GM19023 (cell line): ENCODE results near the gene TCP1.
"Not testable (repeated sequence)": the region's sequence is repeated elsewhere in the genome, so short reads cannot be mapped to it uniquely, and the experiment has no call there.

Source experiments
- ATAC-seq: cut with Tn5 transposase; IDR thresholded peaks from one replicate; pipeline ENCODE4 v1.9.1; 2021; ENCODE audit warnings: mild to moderate bottlenecking, moderate library complexity; ENCODE audit not compliant: unreplicated experiment

Gene TCP1

GRCh38 chr6:159745081-159745480, 44.3 kb downstream of the TCP1 start:
- no peak for ATAC-seq

DNA sequence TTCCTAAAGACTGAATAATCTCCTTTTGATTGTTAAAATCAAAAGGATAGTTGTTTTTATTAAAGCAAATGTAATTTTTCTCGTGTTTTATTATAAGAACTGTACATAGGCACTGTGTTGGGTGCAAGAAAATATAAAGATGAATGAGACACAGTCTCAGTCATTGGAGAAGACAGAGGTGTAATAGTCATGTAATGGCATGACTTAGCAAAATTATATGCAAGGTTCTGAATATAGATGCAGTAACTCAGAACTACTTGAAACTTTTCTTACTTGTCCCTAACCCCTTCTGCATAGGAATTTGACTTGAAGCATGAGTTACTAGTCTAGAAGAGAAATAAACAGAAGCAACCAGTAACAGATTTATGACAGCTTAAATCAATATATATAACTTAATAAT, 47.2 kb downstream of the TCP1 start:
- no peak for ATAC-seq

GRCh38 chr6:159739341-159739740, 50.1 kb downstream of the TCP1 start:
- no peak for ATAC-seq

DNA sequence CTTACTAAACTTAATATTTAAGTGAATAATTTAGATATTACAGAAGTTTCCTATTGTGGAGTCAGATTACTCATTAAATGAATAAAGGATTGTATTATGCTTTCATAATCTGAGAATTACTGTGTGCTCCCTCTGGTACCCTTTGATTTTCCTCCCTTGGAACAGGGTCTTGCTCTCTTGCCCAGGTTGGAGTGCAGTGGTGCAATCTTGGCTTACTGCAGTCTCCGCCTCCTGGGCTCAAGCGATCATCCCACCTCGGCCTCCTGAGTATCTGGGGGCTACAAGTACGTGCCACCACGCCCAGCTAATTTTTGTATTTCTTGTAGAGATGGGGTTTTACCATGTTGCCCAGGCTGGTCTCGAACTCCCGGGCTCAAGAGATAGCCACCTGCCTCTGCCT, 52.5 kb downstream of the TCP1 start:
- ATAC-seq: no peak

DNA sequence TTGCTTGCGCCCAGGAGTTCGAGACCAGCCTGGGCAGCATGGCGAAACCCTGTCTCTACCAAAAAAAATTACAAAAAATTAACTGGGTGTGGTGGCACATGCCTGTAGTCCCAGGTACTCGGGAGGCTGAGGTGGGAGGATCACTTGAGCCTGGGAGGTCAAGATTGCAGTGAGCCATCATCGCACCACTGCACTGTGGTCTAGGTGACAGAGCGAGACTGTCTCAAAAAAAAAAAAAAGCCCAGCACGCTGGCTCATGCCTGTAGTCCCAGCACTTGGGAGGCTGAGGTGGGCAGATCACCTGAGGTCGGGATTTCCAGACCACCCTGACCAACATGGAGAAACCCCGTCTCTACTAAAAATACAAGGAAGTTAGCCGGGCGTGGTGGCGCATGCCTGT, 56.0 kb downstream of the TCP1 start:
- ATAC-seq: not testable (repeated sequence)

- ATAC-seq: not testable (repeated sequence)
Observed at GRCh38 chr6:159732550-159732949, 56.9 kb downstream of the TCP1 start.

DNA sequence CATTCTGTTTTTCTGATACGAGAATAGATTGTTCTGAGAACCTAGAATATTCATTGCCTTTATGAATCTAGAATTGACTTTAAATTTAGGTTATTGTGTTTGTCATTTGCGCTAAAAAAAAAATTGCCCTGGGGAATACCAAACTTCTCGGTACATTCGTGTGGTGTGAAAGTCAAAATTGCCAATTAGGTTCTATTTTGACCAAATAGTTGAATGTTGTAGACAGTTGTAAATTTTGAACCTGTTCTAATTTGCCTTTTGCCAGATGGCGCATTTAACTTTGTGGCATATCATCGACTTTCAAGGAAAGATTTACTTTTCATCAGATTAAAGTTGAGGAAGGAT, 59.1 kb downstream of the TCP1 start:
- no peak for ATAC-seq

DNA sequence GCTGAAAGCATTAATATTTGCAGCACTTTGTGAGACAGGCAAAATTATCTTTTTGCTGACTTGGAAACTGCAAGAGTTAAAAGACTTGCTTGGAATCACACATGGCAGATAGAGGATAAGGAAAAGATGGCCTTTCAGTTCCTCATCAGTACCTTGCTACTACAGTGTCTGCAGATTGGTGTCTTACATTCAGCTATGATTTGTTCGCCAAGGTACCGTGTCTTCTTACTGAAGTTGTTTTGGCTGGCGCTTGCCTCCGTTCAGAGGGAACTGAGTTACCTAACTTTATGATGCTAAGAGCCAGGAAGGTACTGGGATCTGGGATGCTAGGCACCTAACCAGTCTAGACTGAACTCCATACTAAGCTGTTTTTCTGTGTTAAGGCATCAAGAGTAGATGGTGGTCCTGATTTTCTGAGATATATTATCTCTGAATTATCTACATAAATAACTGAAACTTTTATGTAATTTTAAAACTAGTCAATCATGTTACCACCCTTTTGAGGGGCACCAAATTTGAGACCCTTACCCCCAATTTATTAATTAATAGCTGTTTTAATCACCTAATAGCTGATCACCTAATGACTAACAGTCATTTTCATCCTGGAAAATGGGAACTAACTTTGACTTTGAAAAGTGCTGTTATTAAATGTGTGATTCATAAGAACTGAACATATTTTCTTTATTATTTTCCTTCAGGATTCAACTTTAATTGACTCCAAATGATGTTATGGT, 59.6 kb downstream of the TCP1 start:
- ATAC-seq: no peak

- no peak for ATAC-seq
Observed at GRCh38 chr6:159728531-159728964, 60.9 kb downstream of the TCP1 start.
